Middle frontal gyrus (tissue), 1 donor: ENCODE results near the gene FXYD3.
"Not testable (repeated sequence)": the region's sequence is repeated elsewhere in the genome, so short reads cannot be mapped to it uniquely, and the experiment has no call there.

Experiments
- DNase-seq: peaks from one replicate; pipeline ENCODE4 v3.0.0-alpha.2; 2015; ENCODE audit warnings: low spot score; ENCODE audit errors: extremely low spot score

The FXYD3 gene

GRCh38 chr19:35140962-35141836, 25.6 kb downstream of the FXYD3 start:
- peak; percentile 77 for DNase-seq

DNA sequence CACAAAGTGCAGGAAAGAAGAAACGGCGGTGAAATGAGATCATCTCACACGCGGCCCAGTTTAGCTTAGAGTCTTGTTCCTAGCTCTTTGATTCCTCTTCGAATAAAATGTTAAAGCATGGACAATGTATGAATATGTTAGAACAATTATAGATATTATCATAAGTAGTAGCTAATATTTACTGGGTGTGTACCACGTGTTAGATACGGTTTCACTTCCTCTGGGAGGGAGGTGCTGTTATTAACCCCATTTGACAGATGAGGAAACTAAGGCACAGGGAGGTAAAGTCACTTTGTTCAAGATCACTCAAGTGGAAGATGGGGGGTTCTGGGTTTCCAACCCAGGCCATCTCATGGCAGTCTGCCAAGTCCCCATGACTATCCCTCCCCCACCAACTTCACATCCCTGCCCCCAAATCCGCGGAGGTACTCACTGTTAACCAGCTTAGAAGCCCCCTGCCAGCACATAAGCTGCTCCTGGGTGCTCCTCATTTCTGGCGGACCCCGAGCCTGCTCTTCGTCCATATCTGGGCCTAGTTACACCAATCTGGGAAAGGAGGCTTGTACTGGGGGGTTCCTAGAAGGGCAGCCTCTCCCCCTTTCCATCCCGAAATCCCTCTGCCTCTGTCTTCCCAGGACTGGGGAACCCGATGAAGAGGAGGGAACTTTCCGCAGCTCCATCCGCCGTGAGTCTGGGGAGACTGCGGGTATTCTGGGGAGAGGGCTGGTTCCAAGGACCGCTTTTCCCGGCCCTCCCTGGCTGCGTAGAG, 26.4 kb downstream of the FXYD3 start:
- DNase-seq = no peak

- DNase-seq = no peak
These were observed 27.1 kb downstream of the FXYD3 start for GRCh38 chr19:35142606-35143230.

DNA sequence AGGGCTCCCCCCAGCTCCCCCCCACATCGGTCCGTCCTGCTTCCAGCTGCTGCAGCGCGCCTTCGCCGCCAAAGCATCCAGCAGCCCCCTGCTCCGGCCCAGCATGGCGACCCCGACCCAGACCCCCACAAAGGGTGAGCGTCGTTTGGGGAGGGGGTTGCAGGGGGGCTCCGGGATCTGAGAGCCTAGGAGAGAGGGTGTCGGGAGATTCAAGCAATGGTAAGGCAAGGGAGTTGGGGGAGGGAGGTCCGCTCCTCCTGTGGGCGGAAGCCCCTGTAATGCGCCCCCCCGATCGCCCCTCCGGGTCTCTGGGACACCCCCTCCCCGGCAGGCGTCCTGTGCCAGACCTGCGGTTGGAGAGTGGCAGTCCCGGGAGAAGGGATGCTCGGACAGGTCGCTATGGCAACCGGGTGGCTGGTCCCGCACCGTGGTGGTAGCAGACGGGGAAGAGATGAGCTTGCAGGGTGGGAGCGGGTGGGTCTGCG, 27.6 kb downstream of the FXYD3 start, which contains the start of gene FXYD7:
Gene FXYD7, plus strand, starts transcription at position 25 of the 485 bp plus-strand sequence. Its CDS starts 79 bp downstream, at position 104.
- DNase-seq = no peak

- DNase-seq = no peak
These were observed 28.2 kb downstream of the FXYD3 start for GRCh38 chr19:35143818-35144217.

- no peak for DNase-seq
These were observed 28.6 kb downstream of the FXYD3 start for GRCh38 chr19:35144259-35144599.

GRCh38 chr19:35144600-35145436, 29.2 kb downstream of the FXYD3 start:
- no peak for DNase-seq

- DNase-seq = no peak
These were observed 31.3 kb downstream of the FXYD3 start for GRCh38 chr19:35146746-35147459.

- DNase-seq = no peak
These were observed 33.8 kb downstream of the FXYD3 start for GRCh38 chr19:35149463-35149862.

- no peak for DNase-seq
These were observed 34.8 kb downstream of the FXYD3 start for GRCh38 chr19:35150445-35150844.

GRCh38 chr19:35151273-35152065, 35.8 kb downstream of the FXYD3 start:
- DNase-seq = no peak

DNA sequence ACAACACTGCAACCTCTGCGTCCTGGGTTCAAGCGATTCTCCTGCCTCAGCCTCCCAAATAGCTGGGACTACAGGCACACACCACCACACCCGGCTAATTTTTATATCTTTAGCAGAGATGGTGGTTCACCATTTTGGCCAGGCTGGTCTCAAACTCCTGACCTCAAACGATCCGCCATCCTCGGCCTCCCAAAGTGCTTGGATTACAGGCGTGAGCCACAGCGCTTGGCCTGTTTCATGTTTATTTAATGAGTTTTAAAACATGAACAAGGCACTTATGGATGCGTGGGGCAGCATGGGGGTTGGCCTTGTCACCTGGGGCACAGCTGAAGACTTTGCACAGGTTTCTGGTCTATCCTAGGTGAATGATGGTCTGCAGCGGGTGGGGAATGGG, 37.5 kb downstream of the FXYD3 start:
- DNase-seq = not testable (repeated sequence)

GRCh38 chr19:35153701-35154524, 38.3 kb downstream of the FXYD3 start:
- no peak for DNase-seq

- DNase-seq = no peak
These were observed 39.1 kb downstream of the FXYD3 start, which contains the start of gene FXYD5 for GRCh38 chr19:35154525-35155406. TSS of gene FXYD5 (plus strand) at chr19:35154735. CDS start at chr19:35155551, 816 bp downstream.

GRCh38 chr19:35155441-35155840, 39.8 kb downstream of the FXYD3 start:
- DNase-seq = no peak

GRCh38 chr19:35155981-35156672, 40.5 kb downstream of the FXYD3 start:
- no peak for DNase-seq

- DNase-seq = no peak
These were observed 41.0 kb downstream of the FXYD3 start for GRCh38 chr19:35156673-35157014.
